Measurements from ENCODE around the gene PRDX6. TPM values are rescaled to one million over a fixed set of nuclear protein-coding genes. Genes with fewer than 3 reads are reported as not detected.

The PRDX6 gene
- total RNA-seq, 1 donor, result 140 TPM

DNA sequence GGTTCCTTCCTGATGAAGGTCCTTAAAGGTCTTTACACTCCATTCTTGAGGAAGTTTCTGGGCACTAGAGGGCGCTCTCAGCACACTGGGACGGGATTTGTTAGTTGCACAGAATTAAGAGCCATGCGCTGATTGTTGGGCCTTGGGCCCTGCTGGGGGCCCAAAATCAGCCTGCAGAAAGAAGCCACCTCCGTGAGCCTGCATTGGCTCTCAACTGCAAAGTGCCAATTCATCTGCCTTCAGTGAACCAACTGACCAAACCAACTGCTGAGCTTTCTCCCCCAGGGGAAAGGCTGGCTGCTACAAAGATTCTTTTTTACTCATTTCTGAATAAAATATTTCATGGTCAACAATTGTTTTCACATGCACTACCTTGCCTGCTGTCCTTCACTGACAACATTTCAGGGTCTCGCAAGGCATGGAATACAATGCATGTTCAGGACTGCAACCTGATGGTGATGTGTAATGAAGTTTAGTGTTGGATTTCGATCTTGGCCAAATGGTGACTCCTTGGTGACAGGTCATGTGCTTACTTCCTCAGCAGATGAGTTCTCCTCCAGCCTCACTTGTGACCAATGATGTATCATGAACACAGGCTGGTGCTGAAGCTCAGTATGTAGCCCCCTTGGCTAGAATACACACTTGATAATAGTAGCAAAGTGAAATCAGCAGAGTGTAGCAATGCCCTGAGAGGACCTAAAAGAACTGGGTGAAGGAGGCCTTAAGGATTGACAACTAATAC lies 45.7 kb upstream of the PRDX6 start:
- Histone ChIP-seq H2AFZ (ENCODE audit: low read length) (peak overlapping the region; percentile 33), H4K20me1 (ENCODE audit: insufficient read depth, low read length) (no peaks in the 10 kb centered on the region), H3K9me3 (ENCODE audit: low read depth, low read length) (no peaks in the 10 kb centered on the region), H3K4me3 (ENCODE audit: insufficient read depth, low read length) (no peak overlapping the region), H3K36me3 (ENCODE audit: insufficient read depth, low read length) (no peaks in the 10 kb centered on the region), H3K79me2 (ENCODE audit: insufficient read depth, low read length) (no peaks in the 10 kb centered on the region), H3K27ac (ENCODE audit: low read depth, low read length) (no peak overlapping the region), H3K27me3 (ENCODE audit: insufficient read depth, low read length) (no peaks in the 10 kb centered on the region), H3K4me2 (ENCODE audit: insufficient read depth, low read length) (no peak overlapping the region), H3K4me1 (ENCODE audit: insufficient read depth, low read length) (peaks cover 26% of the 10 kb centered on the region)
- TF ChIP-seq, protein P1, sequence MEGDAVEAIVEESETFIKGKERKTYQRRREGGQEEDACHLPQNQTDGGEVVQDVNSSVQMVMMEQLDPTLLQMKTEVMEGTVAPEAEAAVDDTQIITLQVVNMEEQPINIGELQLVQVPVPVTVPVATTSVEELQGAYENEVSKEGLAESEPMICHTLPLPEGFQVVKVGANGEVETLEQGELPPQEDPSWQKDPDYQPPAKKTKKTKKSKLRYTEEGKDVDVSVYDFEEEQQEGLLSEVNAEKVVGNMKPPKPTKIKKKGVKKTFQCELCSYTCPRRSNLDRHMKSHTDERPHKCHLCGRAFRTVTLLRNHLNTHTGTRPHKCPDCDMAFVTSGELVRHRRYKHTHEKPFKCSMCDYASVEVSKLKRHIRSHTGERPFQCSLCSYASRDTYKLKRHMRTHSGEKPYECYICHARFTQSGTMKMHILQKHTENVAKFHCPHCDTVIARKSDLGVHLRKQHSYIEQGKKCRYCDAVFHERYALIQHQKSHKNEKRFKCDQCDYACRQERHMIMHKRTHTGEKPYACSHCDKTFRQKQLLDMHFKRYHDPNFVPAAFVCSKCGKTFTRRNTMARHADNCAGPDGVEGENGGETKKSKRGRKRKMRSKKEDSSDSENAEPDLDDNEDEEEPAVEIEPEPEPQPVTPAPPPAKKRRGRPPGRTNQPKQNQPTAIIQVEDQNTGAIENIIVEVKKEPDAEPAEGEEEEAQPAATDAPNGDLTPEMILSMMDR (IDR thresholded peaks at IDR 0.05; ENCODE audit: extremely low read depth, low read depth, low read length), result peak; percentile 96
- DNase-seq (ENCODE audit: insufficient read length, low spot score, missing footprints), result no peak

DNA sequence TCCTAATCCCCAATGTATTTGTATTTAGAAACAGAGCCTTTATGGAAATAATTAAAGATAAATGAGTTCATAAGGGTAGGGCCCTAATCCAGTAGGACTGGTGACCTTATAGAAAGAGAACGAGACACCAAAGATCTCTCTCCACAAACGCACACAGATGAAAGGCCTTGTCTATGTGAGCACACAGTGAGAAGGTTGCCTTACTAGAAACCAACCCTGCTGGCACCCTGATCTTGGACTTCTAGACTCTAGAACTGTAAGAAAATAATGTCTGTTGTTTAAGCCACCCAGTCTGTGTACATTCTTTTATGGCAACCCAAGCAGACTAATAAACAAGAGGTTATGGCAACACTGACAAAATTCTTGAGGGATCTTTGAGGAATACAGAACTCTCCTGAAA lies 44.8 kb upstream of the PRDX6 start:
- peaks cover 26% of the 10 kb centered on the region for H3K4me1 ChIP-seq (ENCODE audit: insufficient read depth, low read length)
- H3K4me3 ChIP-seq (ENCODE audit: insufficient read depth, low read length), result no peak overlapping the region
- no peaks in the 10 kb centered on the region for H3K36me3 ChIP-seq (ENCODE audit: insufficient read depth, low read length)
- no peaks in the 10 kb centered on the region for H3K27me3 ChIP-seq (ENCODE audit: insufficient read depth, low read length)
- no peaks in the 10 kb centered on the region for H4K20me1 ChIP-seq (ENCODE audit: insufficient read depth, low read length)
- TF ChIP-seq, protein P1 (IDR thresholded peaks at IDR 0.05; ENCODE audit: extremely low read depth, low read depth, low read length), result no peak
- DNase-seq (ENCODE audit: insufficient read length, low spot score, missing footprints), result no peak
- no peak overlapping the region for H3K27ac ChIP-seq (ENCODE audit: low read depth, low read length)
- H2AFZ ChIP-seq (ENCODE audit: low read length), result no peak overlapping the region
- H3K4me2 ChIP-seq (ENCODE audit: insufficient read depth, low read length), result no peak overlapping the region
- H3K79me2 ChIP-seq (ENCODE audit: insufficient read depth, low read length), result no peaks in the 10 kb centered on the region
- H3K9me3 ChIP-seq (ENCODE audit: low read depth, low read length), result no peaks in the 10 kb centered on the region

GRCh38 chr1:173433751-173434326 lies 43.3 kb upstream of the PRDX6 start:
- Histone ChIP-seq H3K4me1 (ENCODE audit: insufficient read depth, low read length) (peaks cover 26% of the 10 kb centered on the region), H3K4me2 (ENCODE audit: insufficient read depth, low read length) (no peak overlapping the region), H3K4me3 (ENCODE audit: insufficient read depth, low read length) (no peak overlapping the region), H3K36me3 (ENCODE audit: insufficient read depth, low read length) (no peaks in the 10 kb centered on the region), H4K20me1 (ENCODE audit: insufficient read depth, low read length) (no peaks in the 10 kb centered on the region), H3K27me3 (ENCODE audit: insufficient read depth, low read length) (no peaks in the 10 kb centered on the region), H3K79me2 (ENCODE audit: insufficient read depth, low read length) (no peaks in the 10 kb centered on the region), H3K27ac (ENCODE audit: low read depth, low read length) (no peak overlapping the region), H3K9me3 (ENCODE audit: low read depth, low read length) (no peaks in the 10 kb centered on the region), H2AFZ (ENCODE audit: low read length) (no peak overlapping the region)
- TF ChIP-seq, protein P1 (IDR thresholded peaks at IDR 0.05; ENCODE audit: extremely low read depth, low read depth, low read length), result no peak
- no peak for DNase-seq (ENCODE audit: insufficient read length, low spot score, missing footprints)

GRCh38 chr1:173436841-173437428 lies 40.2 kb upstream of the PRDX6 start:
- H2AFZ ChIP-seq (ENCODE audit: low read length), result no peak overlapping the region
- no peak overlapping the region for H3K4me2 ChIP-seq (ENCODE audit: insufficient read depth, low read length)
- no peaks in the 10 kb centered on the region for H3K4me1 ChIP-seq (ENCODE audit: insufficient read depth, low read length)
- no peaks in the 10 kb centered on the region for H3K27me3 ChIP-seq (ENCODE audit: insufficient read depth, low read length)
- no peak overlapping the region for H3K4me3 ChIP-seq (ENCODE audit: insufficient read depth, low read length)
- TF ChIP-seq, protein P1 (IDR thresholded peaks at IDR 0.05; ENCODE audit: extremely low read depth, low read depth, low read length), result no peak
- no peaks in the 10 kb centered on the region for H4K20me1 ChIP-seq (ENCODE audit: insufficient read depth, low read length)
- no peaks in the 10 kb centered on the region for H3K79me2 ChIP-seq (ENCODE audit: insufficient read depth, low read length)
- no peak overlapping the region for H3K27ac ChIP-seq (ENCODE audit: low read depth, low read length)
- H3K9me3 ChIP-seq (ENCODE audit: low read depth, low read length), result no peaks in the 10 kb centered on the region
- DNase-seq (ENCODE audit: insufficient read length, low spot score, missing footprints), result no peak
- H3K36me3 ChIP-seq (ENCODE audit: insufficient read depth, low read length), result no peaks in the 10 kb centered on the region
